GM12878 (cell line): ENCODE results near the gene NKX2-2. TPM values are rescaled to one million over a fixed set of nuclear protein-coding genes. Genes with fewer than 3 reads are reported as not detected.

ENCODE experiments used
- BHLHE40 ChIP-seq, 2 experiments: fragments of 450-650 bp in 1 of 2; IDR thresholded peaks; 2 replicates each; pipeline ENCODE4 v1.6.1; 2011 to 2017; ENCODE audit warnings: low read depth in 2 of 2, borderline replicate concordance in 1 of 2, improper control_type of control experiment in 1 of 2, low read length in 1 of 2, mild to moderate bottlenecking in 1 of 2
- CBX5 ChIP-seq: sonication (generic); IDR thresholded peaks from 2 replicates; pipeline ENCODE4 v1.6.1; 2016; ENCODE audit warnings: low read depth, moderate library complexity, mild to moderate bottlenecking, inconsistent platforms
- CHD2 ChIP-seq: IDR thresholded peaks from 2 replicates; pipeline ENCODE4 v1.6.1; 2011; ENCODE audit warnings: low read depth, low read length, improper control_type of control experiment, borderline replicate concordance
- CHD4 ChIP-seq: fragments of 200-600 bp; sonication (generic); IDR thresholded peaks from 2 replicates; pipeline ENCODE4 v1.6.1; 2016; ENCODE audit warnings: mild to moderate bottlenecking
- CREM ChIP-seq: IDR thresholded peaks from 2 replicates; pipeline ENCODE4 v1.6.1; 2014; ENCODE audit warnings: antibody characterized with exemption, low read depth
- FOS ChIP-seq: IDR thresholded peaks from 3 replicates; pipeline ENCODE4 v1.6.1; 2011; ENCODE audit warnings: borderline replicate concordance; ENCODE audit not compliant: insufficient read length; ENCODE audit errors: extremely low read depth
- FOXK2 ChIP-seq: fragments of 450-650 bp; IDR thresholded peaks from 2 replicates; pipeline ENCODE4 v1.6.1; 2017; ENCODE audit warnings: mild to moderate bottlenecking, moderate library complexity
- IKZF1 ChIP-seq: fragments of 450-650 bp; conservative IDR thresholded peaks from 2 replicates; pipeline ENCODE4 v1.6.1; 2017; ENCODE audit warnings: antibody characterized with exemption, mild to moderate bottlenecking
- KDM1A ChIP-seq: fragments of 200-600 bp; sonication (generic); IDR thresholded peaks from 2 replicates; pipeline ENCODE4 v1.6.1; 2016; ENCODE audit warnings: borderline replicate concordance
- MXI1 ChIP-seq: fragments of 150-350 bp; IDR thresholded peaks from 2 replicates; pipeline ENCODE4 v1.6.1; 2011; ENCODE audit warnings: low read depth, mild to moderate bottlenecking, inconsistent platforms, low read length, improper control_type of control experiment
- MYC ChIP-seq: IDR thresholded peaks from 2 replicates; pipeline ENCODE4 v1.6.1; 2011; ENCODE audit warnings: mild to moderate bottlenecking, low read length, moderate library complexity, inconsistent platforms; ENCODE audit not compliant: insufficient read depth, insufficient replicate concordance, insufficient read length, severe bottlenecking
- NR2C1 ChIP-seq: fragments of 450-650 bp; IDR thresholded peaks from 2 replicates; pipeline ENCODE4 v1.6.1; 2017; ENCODE audit warnings: antibody characterized with exemption, mild to moderate bottlenecking, moderate library complexity
- NR2F1 ChIP-seq: fragments of 450-650 bp; conservative IDR thresholded peaks from 2 replicates; pipeline ENCODE4 v1.6.1; 2017; ENCODE audit warnings: mild to moderate bottlenecking
- NRF1 ChIP-seq: conservative IDR thresholded peaks from 2 replicates; pipeline ENCODE4 v1.6.1; 2011; ENCODE audit warnings: mild to moderate bottlenecking, low read depth, low read length, improper control_type of control experiment
- PAX5 ChIP-seq: IDR thresholded peaks from 2 replicates; pipeline ENCODE4 v1.6.1; 2011; ENCODE audit warnings: low read depth, low read length, borderline replicate concordance
- RAD51 ChIP-seq: fragments of 450-650 bp; IDR thresholded peaks from 2 replicates; pipeline ENCODE4 v1.6.1; 2016; ENCODE audit warnings: moderate library complexity, mild to moderate bottlenecking, inconsistent platforms
- RCOR1 ChIP-seq: conservative IDR thresholded peaks from 2 replicates; pipeline ENCODE4 v1.6.1; 2012; ENCODE audit warnings: low read depth, low read length, improper control_type of control experiment
- SIN3A ChIP-seq: IDR thresholded peaks from 2 replicates; pipeline ENCODE4 v1.6.1; 2012; ENCODE audit warnings: low read depth, low read length, improper control_type of control experiment
- SIX5 ChIP-seq: IDR thresholded peaks from 2 replicates; pipeline ENCODE4 v1.6.1; 2011; ENCODE audit warnings: mild to moderate bottlenecking, low read depth, low read length, moderate library complexity; ENCODE audit not compliant: severe bottlenecking
- STAT1 ChIP-seq: fragments of 450-650 bp; conservative IDR thresholded peaks from 2 replicates; pipeline ENCODE4 v1.6.1; 2014; ENCODE audit warnings: antibody characterized with exemption, mild to moderate bottlenecking
- TCF7 ChIP-seq: IDR thresholded peaks from 2 replicates; pipeline ENCODE4 v1.6.1; 2014; ENCODE audit warnings: antibody characterized with exemption, borderline replicate concordance
- ZSCAN29 ChIP-seq: fragments of 450-650 bp; IDR thresholded peaks from 2 replicates; pipeline ENCODE4 v1.6.1; 2017; ENCODE audit warnings: mild to moderate bottlenecking, moderate library complexity
- ZZZ3 ChIP-seq: IDR thresholded peaks from 2 replicates; pipeline ENCODE4 v1.6.1; 2011; ENCODE audit warnings: low read depth; ENCODE audit not compliant: control insufficient read depth, insufficient read length
- polyA plus RNA-seq, 11 experiments: library from polyadenylated mRNA; depleted of rRNA in 4 of 11; unstranded in 6 of 11; stranded (reverse) in 5 of 11; fragments of >200 nt; fragmentation: Nextera tagmentation in 4 of 11; fragmentation: Illumina TruSeq in 1 of 11; extraction: Ambion mirVana in 4 of 11; extraction: Trizol in 1 of 11; gene quantifications; 1 replicate in 1 of 11; 2 replicates in 10 of 11; pipeline versions ENCODE4 v1.2.1 to v1.2.3, GENCODE V29; 2011 to 2016; ENCODE audit warnings: inconsistent platforms in 2 of 11, missing spikeins in 2 of 11, low read depth in 1 of 11
- total RNA-seq, 4 experiments: library from RNA; depleted of rRNA in 3 of 4; stranded (reverse); fragments of >200 nt in 3 of 4; fragmentation: Illumina TruSeq in 1 of 4; extraction: Trizol in 1 of 4; gene quantifications; 2 replicates each; pipeline versions ENCODE4 v1.2.1 to v1.2.3, GENCODE V29; 2013 to 2021
- TF ChIP-seq, protein P1 (sequence below): fragments of 450-650 bp; IDR thresholded peaks from 2 replicates; pipeline ENCODE4 v1.6.1; 2017; ENCODE audit warnings: mild to moderate bottlenecking, moderate library complexity
- TF ChIP-seq, protein P2 (sequence below): IDR thresholded peaks from 2 replicates; pipeline ENCODE4 v1.6.1; 2011; ENCODE audit warnings: mild to moderate bottlenecking, low read depth, low read length, moderate library complexity; ENCODE audit not compliant: insufficient replicate concordance

The NKX2-2 gene
- total and polyA plus RNA-seq, 10 of the 15 experiments (the other 5 are each of a cell fraction or from before 2014, with no cell fraction given), result not detected

DNA sequence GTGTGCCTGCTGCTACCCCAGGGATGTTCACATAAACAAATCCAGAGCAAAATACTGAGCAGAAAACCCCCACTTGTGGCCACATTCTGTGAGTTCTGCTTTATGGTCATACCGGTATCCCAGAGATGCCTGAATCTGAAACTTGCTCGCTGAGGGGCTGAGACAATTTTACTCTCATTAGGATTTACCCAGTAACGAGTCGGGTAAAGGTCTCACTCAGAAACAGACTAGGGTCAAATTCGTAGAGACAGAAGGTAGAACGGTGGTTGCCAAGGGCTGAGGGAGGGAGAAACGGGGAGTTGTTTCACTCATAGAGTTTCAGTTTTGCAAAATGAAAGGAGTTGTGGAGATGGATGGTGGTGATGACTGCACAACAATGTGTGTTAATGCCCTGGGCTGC lies 45.4 kb upstream of the NKX2-2 start (continued):
- TF ChIP-seq NRF1, result no peak
- no peak for TF ChIP-seq KDM1A
- TF ChIP-seq, protein P1, sequence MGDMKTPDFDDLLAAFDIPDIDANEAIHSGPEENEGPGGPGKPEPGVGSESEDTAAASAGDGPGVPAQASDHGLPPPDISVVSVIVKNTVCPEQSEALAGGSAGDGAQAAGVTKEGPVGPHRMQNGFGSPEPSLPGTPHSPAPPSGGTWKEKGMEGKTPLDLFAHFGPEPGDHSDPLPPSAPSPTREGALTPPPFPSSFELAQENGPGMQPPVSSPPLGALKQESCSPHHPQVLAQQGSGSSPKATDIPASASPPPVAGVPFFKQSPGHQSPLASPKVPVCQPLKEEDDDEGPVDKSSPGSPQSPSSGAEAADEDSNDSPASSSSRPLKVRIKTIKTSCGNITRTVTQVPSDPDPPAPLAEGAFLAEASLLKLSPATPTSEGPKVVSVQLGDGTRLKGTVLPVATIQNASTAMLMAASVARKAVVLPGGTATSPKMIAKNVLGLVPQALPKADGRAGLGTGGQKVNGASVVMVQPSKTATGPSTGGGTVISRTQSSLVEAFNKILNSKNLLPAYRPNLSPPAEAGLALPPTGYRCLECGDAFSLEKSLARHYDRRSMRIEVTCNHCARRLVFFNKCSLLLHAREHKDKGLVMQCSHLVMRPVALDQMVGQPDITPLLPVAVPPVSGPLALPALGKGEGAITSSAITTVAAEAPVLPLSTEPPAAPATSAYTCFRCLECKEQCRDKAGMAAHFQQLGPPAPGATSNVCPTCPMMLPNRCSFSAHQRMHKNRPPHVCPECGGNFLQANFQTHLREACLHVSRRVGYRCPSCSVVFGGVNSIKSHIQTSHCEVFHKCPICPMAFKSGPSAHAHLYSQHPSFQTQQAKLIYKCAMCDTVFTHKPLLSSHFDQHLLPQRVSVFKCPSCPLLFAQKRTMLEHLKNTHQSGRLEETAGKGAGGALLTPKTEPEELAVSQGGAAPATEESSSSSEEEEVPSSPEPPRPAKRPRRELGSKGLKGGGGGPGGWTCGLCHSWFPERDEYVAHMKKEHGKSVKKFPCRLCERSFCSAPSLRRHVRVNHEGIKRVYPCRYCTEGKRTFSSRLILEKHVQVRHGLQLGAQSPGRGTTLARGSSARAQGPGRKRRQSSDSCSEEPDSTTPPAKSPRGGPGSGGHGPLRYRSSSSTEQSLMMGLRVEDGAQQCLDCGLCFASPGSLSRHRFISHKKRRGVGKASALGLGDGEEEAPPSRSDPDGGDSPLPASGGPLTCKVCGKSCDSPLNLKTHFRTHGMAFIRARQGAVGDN, result no peak
- no peak for TF ChIP-seq CHD4
- no peak for TF ChIP-seq MYC
- TF ChIP-seq ZZZ3, result no peak
- TF ChIP-seq FOXK2, result no peak
- TF ChIP-seq MXI1, result 0 out of 2 replicates have a peak, but pooled peaks have one; percentile 36
- TF ChIP-seq, protein P2, sequence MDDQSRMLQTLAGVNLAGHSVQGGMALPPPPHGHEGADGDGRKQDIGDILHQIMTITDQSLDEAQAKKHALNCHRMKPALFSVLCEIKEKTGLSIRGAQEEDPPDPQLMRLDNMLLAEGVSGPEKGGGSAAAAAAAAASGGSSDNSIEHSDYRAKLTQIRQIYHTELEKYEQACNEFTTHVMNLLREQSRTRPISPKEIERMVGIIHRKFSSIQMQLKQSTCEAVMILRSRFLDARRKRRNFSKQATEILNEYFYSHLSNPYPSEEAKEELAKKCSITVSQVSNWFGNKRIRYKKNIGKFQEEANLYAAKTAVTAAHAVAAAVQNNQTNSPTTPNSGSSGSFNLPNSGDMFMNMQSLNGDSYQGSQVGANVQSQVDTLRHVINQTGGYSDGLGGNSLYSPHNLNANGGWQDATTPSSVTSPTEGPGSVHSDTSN, result no peak
- no peak for TF ChIP-seq CHD2
- TF ChIP-seq CREM, result no peak
- peak in 1 of 2 experiments; percentile 15; a peak in 1 of 4 replicates for TF ChIP-seq BHLHE40 (IDR thresholded peaks at IDR 0.05; ENCODE audit: borderline replicate concordance in 1 of 2, low read depth in 2 of 2, low read length in 1 of 2)
- TF ChIP-seq RCOR1, result no peak
- TF ChIP-seq SIX5, result no peak
- TF ChIP-seq TCF7, result no peak
- no peak for TF ChIP-seq RAD51
- no peak for TF ChIP-seq PAX5
- no peak for TF ChIP-seq NR2C1
- TF ChIP-seq FOS, result no peak
- TF ChIP-seq CBX5, result no peak
- TF ChIP-seq STAT1, result no peak
- TF ChIP-seq NR2F1, result peak; percentile 77
- no peak for TF ChIP-seq ZSCAN29
- no peak for TF ChIP-seq SIN3A
- peak; percentile 64 for TF ChIP-seq IKZF1
